Testis (tissue), 3 donors: ENCODE measurements around the gene PCDHGB6. TPM values are rescaled to one million over a fixed set of nuclear protein-coding genes. Genes with fewer than 3 reads are reported as not detected.
A peak's percentile ranks its signal among the peaks of the same experiment; 100 is the strongest.

Experiments
- DNase-seq: peaks from one replicate; pipeline ENCODE4 v3.0.0-alpha.2; 2019
- H3K27ac ChIP-seq, 2 donors: fragments of 200-600 bp; sonication (generic); one replicate each; pipeline ENCODE4 v1.5.1; 2019
- H3K27me3 ChIP-seq: fragments of 200-600 bp; sonication (generic); one replicate; pipeline ENCODE4 v1.5.1; 2019
- H3K36me3 ChIP-seq: fragments of 200-600 bp; sonication (generic); one replicate; pipeline ENCODE4 v1.5.1; 2017; ENCODE audit warnings: low read depth; ENCODE audit errors: missing control alignments
- H3K4me1 ChIP-seq: fragments of 200-600 bp; sonication (generic); one replicate; pipeline ENCODE4 v1.5.1; 2019
- H3K4me3 ChIP-seq, 2 donors: fragments of 200-600 bp; sonication (generic); one replicate each; pipeline ENCODE4 v1.5.1; 2017 to 2019
- H3K9me3 ChIP-seq: fragments of 200-600 bp; sonication (generic); one replicate; pipeline ENCODE4 v1.5.1; 2017
- CTCF ChIP-seq, 3 experiments: fragments of 450-650 bp in 2 of 3; fragments of 200-600 bp in 1 of 3; sonication (generic) in 1 of 3; IDR thresholded peaks; one replicate each; pipeline ENCODE4 v1.5.1; 2016 to 2019; ENCODE audit warnings: antibody characterized with exemption in 3 of 3, mild to moderate bottlenecking in 2 of 3, moderate library complexity in 1 of 3
- POLR2A ChIP-seq: fragments of 450-650 bp; IDR thresholded peaks from one replicate; pipeline ENCODE4 v1.6.1; 2017; ENCODE audit warnings: antibody characterized with exemption, mild to moderate bottlenecking, moderate library complexity
- WGBS, 2 donors: methylation state at CpG; one replicate each; pipeline ENCODE4 v1.1.5; 2018; 5-methylcytosine and 5-hydroxymethylcytosine counted together
- intact Hi-C: fragments of 100-400 bp; cut with DNase I; formaldehyde crosslinking; loops from one replicate; pipeline ENCODE4 v1.15.1; 2023; ENCODE audit warnings: low total_unique reads
- polyA plus RNA-seq: library from polyadenylated mRNA; stranded (reverse); fragments of 350-450 nt; fragmentation: Illumina TruSeq; extraction: RNeasy Lipid Tissue Mini Kit (QIAGEN cat#74804); gene quantifications from one replicate; pipeline ENCODE4 v1.2.3, GENCODE V29; 2014; ENCODE audit warnings: low read depth, low replicate concordance; ENCODE audit not compliant: insufficient read depth
- total RNA-seq, 2 donors: library from RNA; depleted of rRNA; stranded (reverse); fragments of >200 nt; gene quantifications; one replicate each; pipeline ENCODE4 v1.2.3, GENCODE V29; 2016

PCDHGB6 gene
- total and polyA plus RNA-seq, 3 donors from 2014 or later: 2.1 to 12.6 (median 9.9) TPM

GRCh38 chr5:141363952-141364660 is 43.7 kb upstream of the PCDHGB6 start, which contains the start of gene PCDHGA5:
Gene PCDHGA5 (plus strand): TSS chr5:141364162. CDS start chr5:141364331, 169 bp downstream.
- intact Hi-C loops: no loop called here
- Histone ChIP-seq H3K9me3 (no peaks in the 10 kb centered on the region), H3K27me3 (no peaks in the 10 kb centered on the region), H3K27ac (no peak within 1 kb of the TSS), H3K4me1 (no peaks in the 10 kb centered on the region), H3K36me3 (no peaks in the 10 kb centered on the region), H3K4me3 (peak within 1 kb of the TSS in 1 of 2 donors; percentile 27)
- no peak for DNase-seq
- 17 to 20% methylated on average over 28 to 34 of the region's 34 CpGs for WGBS, 2 donors
- TF ChIP-seq POLR2A: no peak
- TF ChIP-seq CTCF (IDR thresholded peaks at IDR 0.05): no peak

- Histone ChIP-seq H3K27ac (no peak overlapping the region), H3K36me3 (no peaks in the 10 kb centered on the region), H3K4me3 (no peak overlapping the region), H3K27me3 (no peaks in the 10 kb centered on the region), H3K9me3 (no peaks in the 10 kb centered on the region), H3K4me1 (no peaks in the 10 kb centered on the region)
- TF ChIP-seq POLR2A (no peak), CTCF (IDR thresholded peaks at IDR 0.05) (no peak)
- no peak for DNase-seq
- intact Hi-C loops: no loop called here
- 28 to 34% methylated on average over 22 to 46 of the region's 46 CpGs for WGBS, 2 donors
These were observed 41.6 kb upstream of the PCDHGB6 start for GRCh38 chr5:141366016-141366896.

- Histone ChIP-seq H3K36me3 (no peaks in the 10 kb centered on the region), H3K27ac (no peak within 1 kb of the TSS), H3K27me3 (no peaks in the 10 kb centered on the region), H3K4me1 (no peaks in the 10 kb centered on the region), H3K9me3 (no peaks in the 10 kb centered on the region), H3K4me3 (no peak within 1 kb of the TSS)
- TF ChIP-seq CTCF (IDR thresholded peaks at IDR 0.05): no peak
- TF ChIP-seq POLR2A: no peak
- WGBS, 2 donors: 16 to 18% methylated on average over 32 of the region's 32 CpGs
- intact Hi-C loops: no loop called here
- no peak for DNase-seq
These were observed 37.6 kb upstream of the PCDHGB6 start, which contains the start of gene PCDHGB3 for GRCh38 chr5:141369994-141370848. Gene PCDHGB3 (plus strand): TSS chr5:141370242. CDS start chr5:141370395, 153 bp downstream.

DNA sequence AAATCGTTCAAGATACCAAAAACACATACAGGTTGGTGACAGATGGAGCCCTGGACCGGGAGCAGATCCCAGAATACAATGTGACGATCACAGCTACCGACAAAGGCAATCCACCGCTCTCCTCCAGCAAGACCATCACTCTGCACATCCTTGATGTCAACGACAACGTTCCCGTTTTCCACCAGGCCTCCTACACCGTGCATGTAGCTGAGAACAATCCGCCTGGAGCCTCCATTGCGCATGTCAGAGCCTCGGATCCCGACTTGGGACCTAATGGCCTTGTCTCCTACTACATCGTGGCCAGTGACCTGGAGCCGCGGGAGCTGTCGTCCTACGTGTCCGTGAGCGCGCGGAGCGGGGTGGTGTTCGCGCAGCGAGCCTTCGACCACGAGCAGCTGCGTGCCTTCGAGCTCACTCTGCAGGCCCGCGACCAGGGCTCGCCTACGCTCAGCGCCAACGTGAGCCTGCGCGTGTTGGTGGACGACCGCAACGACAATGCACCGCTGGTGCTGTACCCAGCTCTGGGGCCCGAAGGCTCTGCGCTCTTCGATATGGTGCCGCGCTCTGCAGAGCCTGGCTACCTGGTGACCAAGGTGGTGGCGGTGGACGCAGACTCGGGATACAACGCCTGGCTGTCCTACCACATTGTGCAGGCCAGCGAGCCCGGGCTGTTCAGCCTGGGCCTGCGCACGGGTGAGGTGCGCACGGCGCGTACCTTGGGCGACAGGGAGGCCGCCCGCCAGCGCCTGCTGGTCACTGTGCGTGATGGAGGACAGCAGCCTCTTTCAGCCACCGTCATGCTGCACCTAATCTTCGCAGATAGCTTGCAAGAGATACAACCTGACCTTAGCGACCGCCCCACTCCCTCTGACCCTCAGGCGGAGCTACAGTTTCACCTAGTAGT is 36.0 kb upstream of the PCDHGB6 start:
- Histone ChIP-seq H3K27ac (no peak overlapping the region), H3K27me3 (no peaks in the 10 kb centered on the region), H3K9me3 (no peaks in the 10 kb centered on the region), H3K4me1 (no peaks in the 10 kb centered on the region), H3K36me3 (no peaks in the 10 kb centered on the region), H3K4me3 (no peak overlapping the region)
- 18 to 23% methylated on average over 48 to 69 of the region's 69 CpGs for WGBS, 2 donors
- no peak for TF ChIP-seq POLR2A
- no peak for TF ChIP-seq CTCF (IDR thresholded peaks at IDR 0.05)
- intact Hi-C loops: no loop called here
- DNase-seq: no peak
